ENCODE measurements around the gene PLXNC1.

DNA sequence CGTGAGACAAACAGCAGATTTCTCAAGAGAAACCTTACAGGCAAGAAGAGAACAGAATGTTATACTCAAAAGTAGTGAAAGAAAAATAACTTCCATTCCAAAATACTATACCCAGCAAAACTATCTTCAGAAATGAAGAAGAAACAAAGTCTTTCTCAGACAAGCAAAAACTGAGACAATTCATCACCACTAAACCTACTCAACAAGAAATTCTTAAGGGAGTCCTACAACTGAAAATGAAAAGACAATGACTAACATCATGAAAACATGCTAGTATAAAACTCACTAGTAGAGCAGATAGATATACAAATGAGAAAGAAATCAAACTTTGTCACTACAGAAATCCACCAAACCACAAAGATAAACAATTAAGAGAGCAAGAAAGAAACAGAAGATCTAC, 204.8 kb downstream of the PLXNC1 start:
- TF ChIP-seq POLR2A (IDR thresholded peaks at IDR 0.05) (no peak), CTCF (IDR thresholded peaks at IDR 0.05) (no peak)
